Ishikawa (cell line): ENCODE results near the gene POLR2M.
A peak's percentile ranks its signal among the peaks of the same experiment; 100 is the strongest.

Experiments
- CEBPB ChIP-seq: IDR thresholded peaks from 2 replicates; pipeline ENCODE4 v1.6.1; 2012
- EP300 ChIP-seq: IDR thresholded peaks from 2 replicates; pipeline ENCODE4 v1.6.1; 2012; ENCODE audit warnings: borderline replicate concordance
- RAD21 ChIP-seq: IDR thresholded peaks from 2 replicates; pipeline ENCODE4 v1.6.1; 2012; ENCODE audit warnings: low read depth
- REST ChIP-seq: IDR thresholded peaks from 2 replicates; pipeline ENCODE4 v1.6.1; 2012; ENCODE audit warnings: low read depth, mild to moderate bottlenecking
- TCF12 ChIP-seq: IDR thresholded peaks from 2 replicates; pipeline ENCODE4 v1.6.1; 2012; ENCODE audit warnings: low read depth
- TEAD4 ChIP-seq: IDR thresholded peaks from 2 replicates; pipeline ENCODE4 v1.6.1; 2012
- USF1 ChIP-seq: IDR thresholded peaks from 2 replicates; pipeline ENCODE4 v1.6.1; 2012
- YY1 ChIP-seq: IDR thresholded peaks from 2 replicates; pipeline ENCODE4 v1.6.1; 2012; ENCODE audit warnings: low read depth
- ZBTB7A ChIP-seq: IDR thresholded peaks from 2 replicates; pipeline ENCODE4 v1.6.1; 2012; ENCODE audit warnings: low read depth

- TF ChIP-seq REST (no peak), USF1 (no peak), TEAD4 (no peak), ZBTB7A (no peak), YY1 (no peak), EP300 (no peak), CEBPB (no peak), TCF12 (no peak), RAD21 (peak; percentile 48)
Observed at GRCh38 chr15:57667171-57667849, 39.2 kb upstream of the POLR2M start.
